ENCODE data around the gene FBXO22.

Gene FBXO22

DNA sequence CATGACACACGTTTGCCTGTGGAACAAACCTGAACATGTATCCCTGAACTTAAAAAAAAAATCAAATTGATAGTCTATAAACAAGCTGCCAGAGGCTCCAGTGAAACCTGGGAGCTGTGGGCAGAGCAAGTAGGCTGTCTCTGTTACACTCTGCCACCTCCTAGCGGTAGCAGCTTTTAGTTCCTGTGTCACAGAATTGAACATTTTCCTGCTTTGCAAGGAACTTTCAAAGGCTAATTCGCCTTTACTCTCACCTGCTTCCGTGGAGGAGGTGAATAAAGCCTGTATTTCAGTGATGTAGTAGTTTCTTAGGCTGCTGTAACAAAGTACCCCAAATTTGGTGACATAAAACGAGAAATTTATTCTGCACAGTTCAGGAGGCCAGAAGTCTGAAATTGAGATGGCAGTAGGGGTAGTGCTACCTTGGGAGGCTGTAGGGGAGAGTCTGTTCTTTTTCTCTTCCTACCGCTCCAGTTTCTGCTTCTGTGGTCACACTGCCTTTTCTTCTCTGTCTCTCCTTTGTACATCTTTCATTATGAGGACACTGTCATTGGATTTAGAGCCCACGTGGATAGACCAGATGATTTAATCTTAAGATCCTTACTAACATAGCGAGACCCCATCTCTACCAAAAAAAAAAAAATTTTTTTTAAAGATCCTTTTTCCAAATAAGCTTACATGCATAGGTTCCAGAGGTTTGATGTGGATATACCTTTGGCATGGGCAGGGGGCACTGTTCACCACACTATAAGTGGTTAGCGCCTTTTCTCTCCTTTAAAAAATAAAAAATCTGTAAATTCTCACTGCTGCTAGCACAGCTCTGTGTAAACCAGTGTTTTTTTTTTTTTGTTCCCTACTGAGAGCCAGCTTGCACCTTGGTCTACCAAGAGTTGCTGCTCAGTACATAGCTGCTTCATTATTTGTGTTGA lies 25.3 kb downstream of the FBXO22 start:
- Histone ChIP-seq H3K4me3 (ENCODE audit: insufficient read depth, low read length, poor library complexity, severe bottlenecking) (no peak overlapping the region), H2AFZ (ENCODE audit: low read depth, low read length, severe bottlenecking) (no peak overlapping the region), H3K9ac (ENCODE audit: low read length) (no peak overlapping the region), H3K36me3 (ENCODE audit: low read length) (peaks cover 20% of the 10 kb centered on the region), H3K27ac (ENCODE audit: low read depth, low read length) (no peak overlapping the region), H3K9me2 (replicated peaks; ENCODE audit: insufficient read depth, low read length) (no peaks in the 10 kb centered on the region), H4K20me1 (ENCODE audit: low read depth, low read length) (no peaks in the 10 kb centered on the region), H3K27me3 (ENCODE audit: low read length) (no peaks in the 10 kb centered on the region), H3K4me2 (ENCODE audit: low read depth, low read length, poor library complexity, severe bottlenecking) (no peak overlapping the region), H3K79me2 (ENCODE audit: insufficient read depth, low read length) (0 out of 2 replicates have a peak, but pooled peaks cover 15% of the 10 kb centered on the region), H3F3A (ENCODE audit: insufficient read depth) (no peaks in the 10 kb centered on the region), H3K9me3 (ENCODE audit: insufficient read depth, low read length) (no peaks in the 10 kb centered on the region)
- TF ChIP-seq EZH2phosphoT487 (conservative IDR thresholded peaks at IDR 0.05; ENCODE audit: low read length) (no peak), CTCF (IDR thresholded peaks at IDR 0.05; ENCODE audit: insufficient read depth, low read length, poor library complexity, severe bottlenecking) (peak; percentile 43)

DNA sequence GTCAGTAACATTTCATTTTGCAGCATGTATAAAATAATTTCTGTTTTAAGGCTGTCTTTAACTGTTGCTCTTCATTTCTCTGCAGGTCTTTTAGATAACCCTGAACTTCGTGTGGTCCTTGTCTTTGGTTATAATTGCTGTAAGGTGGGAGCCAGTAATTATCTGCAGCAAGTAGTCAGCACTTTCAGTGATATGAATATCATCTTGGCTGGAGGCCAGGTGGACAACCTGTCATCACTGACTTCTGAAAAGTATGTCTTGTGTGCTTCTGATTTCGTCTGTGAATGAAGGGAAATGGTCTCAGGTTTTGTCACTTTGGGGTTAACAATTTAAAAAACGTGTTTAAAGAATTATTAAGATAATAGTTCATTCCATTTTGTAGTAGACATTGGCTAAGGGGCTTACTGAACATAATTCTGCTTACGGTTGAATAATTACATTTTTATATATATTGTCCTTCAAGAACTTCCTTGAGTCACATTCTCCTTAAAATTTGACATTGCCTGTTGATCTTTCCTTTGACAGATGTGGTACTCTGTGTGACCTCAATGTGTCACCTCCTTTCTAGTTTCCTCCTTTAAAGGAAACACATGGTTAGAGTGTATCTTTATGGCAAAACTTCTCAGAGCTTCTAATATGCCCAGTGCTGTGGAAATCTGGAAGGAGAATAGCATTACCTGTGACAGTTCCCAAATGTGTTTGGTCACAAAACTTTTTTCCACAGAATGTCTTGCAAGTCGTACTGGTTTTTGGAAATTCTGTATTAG lies 26.3 kb downstream of the FBXO22 start:
- H3K79me2 ChIP-seq (ENCODE audit: insufficient read depth, low read length) = 0 out of 2 replicates have a peak, but pooled peaks cover 12% of the 10 kb centered on the region
- H3F3A ChIP-seq (ENCODE audit: insufficient read depth) = no peaks in the 10 kb centered on the region
- no peaks in the 10 kb centered on the region for H3K9me3 ChIP-seq (ENCODE audit: insufficient read depth, low read length)
- H3K9ac ChIP-seq (ENCODE audit: low read length) = no peak overlapping the region
- H2AFZ ChIP-seq (ENCODE audit: low read depth, low read length, severe bottlenecking) = no peak overlapping the region
- TF ChIP-seq EZH2phosphoT487 (conservative IDR thresholded peaks at IDR 0.05; ENCODE audit: low read length) = no peak
- TF ChIP-seq CTCF (IDR thresholded peaks at IDR 0.05; ENCODE audit: insufficient read depth, low read length, poor library complexity, severe bottlenecking) = no peak
- H3K27me3 ChIP-seq (ENCODE audit: low read length) = no peaks in the 10 kb centered on the region
- no peak overlapping the region for H3K4me3 ChIP-seq (ENCODE audit: insufficient read depth, low read length, poor library complexity, severe bottlenecking)
- H3K9me2 ChIP-seq (replicated peaks; ENCODE audit: insufficient read depth, low read length) = no peaks in the 10 kb centered on the region
- peaks cover 28% of the 10 kb centered on the region for H3K36me3 ChIP-seq (ENCODE audit: low read length)
- no peak overlapping the region for H3K27ac ChIP-seq (ENCODE audit: low read depth, low read length)
- H4K20me1 ChIP-seq (ENCODE audit: low read depth, low read length) = no peaks in the 10 kb centered on the region
- H3K4me2 ChIP-seq (ENCODE audit: low read depth, low read length, poor library complexity, severe bottlenecking) = no peak overlapping the region

DNA sequence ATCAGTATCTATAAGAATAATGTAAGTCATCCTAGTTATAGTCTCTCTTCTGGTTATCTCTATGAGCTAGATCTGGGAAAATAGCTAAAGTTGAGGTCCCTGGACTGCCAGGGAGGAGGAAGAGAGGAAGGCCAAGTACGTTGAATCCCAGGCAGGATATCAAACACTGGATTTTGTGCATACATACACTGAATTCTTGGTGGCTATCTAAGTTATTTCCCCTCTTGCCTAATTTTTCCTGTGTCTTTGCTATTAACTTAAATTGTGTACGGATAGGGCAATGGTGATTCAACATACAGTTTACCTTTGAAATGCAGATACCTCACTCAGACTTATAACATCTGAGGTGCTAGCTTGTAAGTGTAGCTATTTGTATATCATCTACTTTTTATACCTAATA lies 27.2 kb downstream of the FBXO22 start:
- peaks cover 28% of the 10 kb centered on the region for H3K36me3 ChIP-seq (ENCODE audit: low read length)
- TF ChIP-seq CTCF (IDR thresholded peaks at IDR 0.05; ENCODE audit: insufficient read depth, low read length, poor library complexity, severe bottlenecking) = no peak
- no peak for TF ChIP-seq EZH2phosphoT487 (conservative IDR thresholded peaks at IDR 0.05; ENCODE audit: low read length)
- H3K9me2 ChIP-seq (replicated peaks; ENCODE audit: insufficient read depth, low read length) = no peaks in the 10 kb centered on the region
- no peak overlapping the region for H3K4me3 ChIP-seq (ENCODE audit: insufficient read depth, low read length, poor library complexity, severe bottlenecking)
- no peaks in the 10 kb centered on the region for H3K27me3 ChIP-seq (ENCODE audit: low read length)
- no peak overlapping the region for H2AFZ ChIP-seq (ENCODE audit: low read depth, low read length, severe bottlenecking)
- no peak overlapping the region for H3K27ac ChIP-seq (ENCODE audit: low read depth, low read length)
- 0 out of 2 replicates have a peak, but pooled peaks cover 12% of the 10 kb centered on the region for H3K79me2 ChIP-seq (ENCODE audit: insufficient read depth, low read length)
- H3K9ac ChIP-seq (ENCODE audit: low read length) = no peak overlapping the region
- H3K9me3 ChIP-seq (ENCODE audit: insufficient read depth, low read length) = no peaks in the 10 kb centered on the region
- no peak overlapping the region for H3K4me2 ChIP-seq (ENCODE audit: low read depth, low read length, poor library complexity, severe bottlenecking)
- no peaks in the 10 kb centered on the region for H3F3A ChIP-seq (ENCODE audit: insufficient read depth)
- H4K20me1 ChIP-seq (ENCODE audit: low read depth, low read length) = no peaks in the 10 kb centered on the region
